ENCODE measurements around the gene CLDN15.

The CLDN15 gene

DNA sequence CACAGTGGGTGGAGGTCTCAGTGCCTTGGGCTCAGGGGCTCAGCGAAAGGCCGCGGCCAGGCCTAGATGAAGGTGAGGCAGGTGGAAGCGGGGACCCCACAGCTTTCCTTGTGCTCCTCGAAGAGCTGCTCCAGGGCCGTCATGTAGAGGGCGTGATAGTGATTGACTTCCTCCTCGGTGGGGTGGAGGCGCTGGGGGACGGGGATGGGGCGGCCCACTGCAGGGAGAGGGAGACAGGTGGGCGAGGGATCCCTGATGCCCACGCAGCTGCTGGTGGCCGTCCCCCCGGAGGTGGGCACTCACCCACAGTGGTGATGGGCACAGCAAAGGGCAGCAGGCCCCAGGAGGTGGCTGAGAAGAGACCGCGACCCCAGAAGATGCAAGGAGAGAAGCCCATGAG is 41.7 kb downstream of the CLDN15 start:
- DNase-seq, result no peak

- no peak for DNase-seq
These were observed 48.5 kb downstream of the CLDN15 start for GRCh38 chr7:101189109-101189508.

DNA sequence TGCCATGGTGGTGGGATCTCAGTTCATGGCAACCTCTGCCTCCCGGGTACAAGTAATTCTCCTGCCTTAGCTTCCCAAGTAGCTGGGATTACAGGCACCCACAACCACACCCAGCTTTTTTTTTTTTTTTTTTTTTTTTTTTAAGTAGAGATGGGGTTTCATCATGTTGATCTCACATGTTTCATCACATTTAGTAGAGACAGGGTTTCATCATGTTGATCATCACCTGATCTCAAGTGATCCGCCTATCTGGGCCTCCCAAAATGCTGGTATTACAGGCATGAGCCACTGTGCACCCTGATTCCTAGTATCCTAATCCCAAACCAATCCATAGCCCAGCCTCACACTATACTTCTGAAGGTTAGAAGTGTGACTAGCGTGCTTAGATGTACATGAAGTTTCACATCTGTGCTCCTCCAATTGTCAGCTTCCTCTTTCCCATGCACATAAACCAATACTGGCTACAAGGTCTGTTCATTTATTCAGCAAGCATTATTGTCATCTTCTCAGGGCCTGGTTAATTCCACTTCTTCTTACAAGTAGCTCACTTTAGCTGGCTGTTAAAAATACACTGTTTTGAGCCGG is 50.7 kb downstream of the CLDN15 start:
- no peak for DNase-seq

GRCh38 chr7:101186194-101186593 is 51.4 kb downstream of the CLDN15 start:
- no peak for DNase-seq

DNA sequence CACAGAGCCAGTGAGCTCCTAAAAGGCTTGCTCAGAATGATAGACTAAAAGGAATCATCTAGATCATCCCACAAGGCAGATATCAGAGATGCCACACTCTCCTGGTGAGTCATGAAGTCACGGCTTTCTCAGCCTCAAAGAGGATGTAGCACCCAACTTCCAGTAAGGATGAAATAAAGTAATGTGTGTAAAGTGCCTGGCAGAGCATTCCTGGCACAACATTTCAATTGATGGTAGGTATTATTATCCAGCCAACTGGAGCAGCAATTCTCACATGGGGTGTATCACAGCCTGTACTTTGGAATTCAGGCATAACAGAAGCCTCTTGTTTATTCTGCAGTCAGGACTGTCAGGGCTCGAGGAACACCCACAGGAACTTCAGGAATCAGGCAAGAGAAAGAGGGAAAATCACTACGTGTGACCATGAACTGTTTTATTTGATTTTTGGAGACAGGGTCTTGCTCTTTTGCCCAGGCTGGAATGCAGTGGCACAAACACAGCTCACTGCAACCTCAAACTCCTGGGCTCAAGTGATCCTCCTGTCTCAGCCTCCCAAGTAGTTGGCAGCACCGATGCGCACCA is 52.3 kb downstream of the CLDN15 start:
- DNase-seq, result no peak

Measured in CD4-positive, alpha-beta T cell treated with Interferon gamma for 1 hour (primary cell).